ENCODE results near the gene THRAP3.
"Not testable (repeated sequence)": the region's sequence is repeated elsewhere in the genome, so short reads cannot be mapped to it uniquely, and the experiment has no call there.

Gene THRAP3, protein sequence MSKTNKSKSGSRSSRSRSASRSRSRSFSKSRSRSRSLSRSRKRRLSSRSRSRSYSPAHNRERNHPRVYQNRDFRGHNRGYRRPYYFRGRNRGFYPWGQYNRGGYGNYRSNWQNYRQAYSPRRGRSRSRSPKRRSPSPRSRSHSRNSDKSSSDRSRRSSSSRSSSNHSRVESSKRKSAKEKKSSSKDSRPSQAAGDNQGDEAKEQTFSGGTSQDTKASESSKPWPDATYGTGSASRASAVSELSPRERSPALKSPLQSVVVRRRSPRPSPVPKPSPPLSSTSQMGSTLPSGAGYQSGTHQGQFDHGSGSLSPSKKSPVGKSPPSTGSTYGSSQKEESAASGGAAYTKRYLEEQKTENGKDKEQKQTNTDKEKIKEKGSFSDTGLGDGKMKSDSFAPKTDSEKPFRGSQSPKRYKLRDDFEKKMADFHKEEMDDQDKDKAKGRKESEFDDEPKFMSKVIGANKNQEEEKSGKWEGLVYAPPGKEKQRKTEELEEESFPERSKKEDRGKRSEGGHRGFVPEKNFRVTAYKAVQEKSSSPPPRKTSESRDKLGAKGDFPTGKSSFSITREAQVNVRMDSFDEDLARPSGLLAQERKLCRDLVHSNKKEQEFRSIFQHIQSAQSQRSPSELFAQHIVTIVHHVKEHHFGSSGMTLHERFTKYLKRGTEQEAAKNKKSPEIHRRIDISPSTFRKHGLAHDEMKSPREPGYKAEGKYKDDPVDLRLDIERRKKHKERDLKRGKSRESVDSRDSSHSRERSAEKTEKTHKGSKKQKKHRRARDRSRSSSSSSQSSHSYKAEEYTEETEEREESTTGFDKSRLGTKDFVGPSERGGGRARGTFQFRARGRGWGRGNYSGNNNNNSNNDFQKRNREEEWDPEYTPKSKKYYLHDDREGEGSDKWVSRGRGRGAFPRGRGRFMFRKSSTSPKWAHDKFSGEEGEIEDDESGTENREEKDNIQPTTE

DNA sequence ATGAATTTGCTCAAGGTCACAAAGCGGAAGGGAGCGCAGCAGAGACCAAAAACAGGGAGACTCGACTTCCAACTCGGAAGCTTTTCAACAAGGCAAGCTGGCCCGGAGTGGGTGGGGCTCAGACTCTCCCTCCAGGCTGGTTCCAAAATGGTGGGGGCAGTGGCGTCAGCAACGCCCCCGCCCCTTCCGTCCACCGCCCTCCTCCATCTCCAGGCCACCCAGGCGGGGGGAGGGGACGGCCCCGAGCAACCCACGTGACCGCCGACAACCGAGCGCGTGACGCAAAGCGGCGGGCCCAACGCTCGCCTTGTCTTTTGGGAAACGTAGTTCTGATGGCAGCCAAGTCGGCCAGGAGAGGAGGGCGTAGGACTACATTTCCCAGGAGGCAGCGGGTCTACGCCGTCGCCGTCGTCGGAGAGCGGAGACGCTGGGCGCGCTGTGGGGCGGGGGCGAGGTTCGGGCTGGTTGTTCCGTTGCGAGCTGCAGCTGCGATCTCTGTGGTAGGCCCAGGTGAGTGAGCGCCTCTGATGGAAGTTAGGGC is at the start of gene THRAP3:
THRAP3 (plus strand) TSS at position 448 of the 541 bp plus-strand sequence. CDS start 58,121 bp downstream, outside the sequence.
- peak; percentile 99 for DNase-seq

DNA sequence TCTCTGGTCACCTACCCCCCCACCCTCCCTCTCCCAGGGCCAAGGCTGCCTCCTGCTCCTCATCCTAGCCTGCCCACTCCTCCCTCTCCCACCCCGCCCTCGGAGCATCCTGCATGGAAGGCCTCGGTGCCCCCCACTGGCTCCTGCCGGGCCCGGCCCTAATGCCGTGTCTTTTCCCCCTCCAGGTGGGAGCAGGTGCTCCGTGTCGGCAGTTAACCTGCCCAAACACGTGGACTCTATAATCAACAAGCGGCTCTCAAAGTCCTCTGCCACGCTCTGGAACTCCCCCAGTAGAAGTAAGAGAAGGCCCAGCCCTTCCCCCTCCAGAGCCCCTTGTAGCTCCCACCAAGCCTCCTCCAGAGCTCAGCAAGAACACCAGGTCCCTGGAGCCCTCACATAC is 49.5 kb upstream of the THRAP3 start:
- no peak for DNase-seq

DNA sequence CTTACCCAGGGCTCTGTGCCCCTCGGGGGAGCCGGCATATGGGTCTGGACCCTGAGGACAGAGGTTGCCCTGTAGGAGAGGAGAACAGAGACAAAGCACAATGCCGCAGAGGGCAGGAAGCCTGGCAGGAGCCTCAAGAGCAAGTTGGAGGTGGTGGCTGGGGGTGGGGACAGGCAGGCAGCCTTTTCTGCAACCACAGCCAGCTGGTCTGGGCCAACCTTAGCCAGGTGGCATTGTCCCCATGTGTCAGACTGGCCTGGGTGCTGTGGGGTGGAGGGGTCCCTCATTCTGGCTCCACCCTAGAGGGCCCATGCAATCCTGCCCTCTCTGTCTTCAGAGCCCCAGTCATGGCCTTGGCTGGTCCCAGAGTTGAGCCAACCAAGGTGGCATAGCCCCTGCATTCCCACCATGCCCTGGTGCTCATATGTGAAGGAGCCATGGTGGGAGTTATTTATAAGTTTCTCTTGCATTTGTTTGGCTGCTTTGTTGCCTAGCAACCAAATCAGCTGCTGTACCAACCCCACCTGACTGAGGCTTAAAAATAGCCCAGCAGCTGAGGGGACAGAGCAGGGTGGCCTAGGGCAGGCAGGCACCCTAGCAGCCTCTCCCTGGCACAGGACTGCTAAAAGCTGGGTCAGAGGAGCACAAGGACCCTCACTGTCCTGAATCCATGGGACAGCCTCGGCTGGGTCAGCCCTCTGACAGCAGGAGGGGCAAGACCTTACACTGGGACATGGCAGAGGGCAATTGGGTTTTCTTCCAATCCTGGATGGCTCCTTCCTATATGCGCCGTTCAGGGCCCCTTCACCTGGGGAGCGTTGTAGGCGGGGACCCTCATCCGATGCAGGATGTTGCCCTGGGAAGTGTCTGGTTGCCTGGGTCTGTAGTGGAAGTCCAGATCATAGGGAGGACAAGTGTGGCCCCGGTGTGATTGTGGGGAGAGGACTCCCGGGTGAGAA is 48.8 kb upstream of the THRAP3 start:
- DNase-seq, result no peak

DNA sequence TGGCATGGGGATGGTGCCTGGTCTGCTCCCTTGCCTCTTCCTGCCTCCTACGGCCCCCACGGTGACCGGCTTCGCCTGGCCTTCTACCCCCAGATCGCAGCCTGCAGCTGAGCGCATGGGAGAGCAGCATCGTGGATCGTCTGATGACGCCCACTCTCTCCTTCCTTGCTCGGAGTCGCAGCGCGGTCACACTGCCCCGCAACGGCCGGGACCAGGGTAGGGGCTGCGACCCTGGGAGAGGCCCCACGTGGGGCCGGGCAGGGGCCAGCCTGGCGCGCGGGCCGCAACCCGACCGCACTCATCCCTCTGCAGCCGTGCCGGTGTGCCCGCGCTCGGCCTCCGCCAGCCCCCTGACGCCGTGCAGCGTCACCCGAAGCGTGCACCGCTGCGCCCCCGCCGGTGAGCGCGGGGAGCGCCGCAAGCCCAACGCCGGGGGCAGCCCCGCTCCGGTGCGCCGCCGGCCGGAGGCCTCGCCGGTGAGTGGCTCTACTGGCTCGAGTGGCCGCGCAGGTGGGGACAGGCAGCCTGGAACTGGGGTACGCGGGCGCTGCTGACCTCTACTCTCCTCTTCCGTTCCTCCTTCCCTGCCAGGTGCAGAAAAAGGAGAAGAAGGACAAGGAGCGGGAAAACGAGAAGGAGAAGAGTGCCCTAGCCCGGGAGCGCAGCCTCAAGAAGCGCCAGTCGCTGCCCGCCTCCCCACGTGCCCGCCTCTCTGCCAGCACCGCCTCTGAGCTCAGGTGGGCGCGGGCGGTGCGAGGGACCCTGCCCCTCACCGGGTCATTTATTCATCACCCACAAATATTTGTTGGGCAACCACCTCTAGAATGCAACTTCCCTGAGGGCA is 47.9 kb upstream of the THRAP3 start:
- no peak for DNase-seq

DNA sequence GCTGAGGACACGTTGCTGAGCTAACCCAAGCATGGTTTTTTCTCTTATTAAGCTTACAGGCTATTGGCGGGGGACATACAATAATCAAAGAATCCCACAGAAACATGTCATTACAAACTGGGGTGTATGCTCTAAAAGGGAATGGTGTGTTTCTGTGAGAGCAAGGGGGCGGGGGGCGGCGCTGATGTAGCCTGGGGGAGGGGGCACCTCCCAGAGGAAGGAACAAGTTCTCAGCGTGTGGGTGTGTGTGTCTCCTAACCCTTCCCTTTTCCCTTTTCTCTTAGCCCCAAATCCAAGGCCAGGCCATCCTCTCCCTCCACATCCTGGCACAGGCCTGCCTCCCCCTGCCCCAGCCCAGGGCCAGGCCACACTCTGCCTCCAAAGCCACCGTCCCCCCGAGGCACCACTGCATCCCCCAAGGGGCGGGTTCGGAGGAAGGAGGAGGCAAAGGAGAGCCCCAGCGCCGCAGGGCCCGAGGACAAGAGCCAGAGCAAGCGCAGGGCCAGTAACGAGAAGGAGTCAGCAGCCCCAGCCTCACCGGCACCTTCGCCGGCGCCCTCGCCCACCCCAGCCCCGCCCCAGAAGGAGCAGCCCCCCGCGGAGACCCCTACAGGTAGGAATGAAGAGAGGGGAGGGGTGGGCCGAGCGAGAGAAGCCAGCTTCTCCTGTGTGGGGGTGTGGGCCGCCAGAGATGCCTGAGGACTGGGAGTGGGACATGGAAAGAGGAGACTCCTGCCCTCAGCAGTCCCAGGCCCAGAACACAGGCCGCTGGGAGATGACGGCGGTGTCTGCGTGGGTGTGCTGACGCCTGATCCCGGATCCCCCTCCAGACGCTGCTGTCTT is 46.4 kb upstream of the THRAP3 start:
- no peak for DNase-seq

DNA sequence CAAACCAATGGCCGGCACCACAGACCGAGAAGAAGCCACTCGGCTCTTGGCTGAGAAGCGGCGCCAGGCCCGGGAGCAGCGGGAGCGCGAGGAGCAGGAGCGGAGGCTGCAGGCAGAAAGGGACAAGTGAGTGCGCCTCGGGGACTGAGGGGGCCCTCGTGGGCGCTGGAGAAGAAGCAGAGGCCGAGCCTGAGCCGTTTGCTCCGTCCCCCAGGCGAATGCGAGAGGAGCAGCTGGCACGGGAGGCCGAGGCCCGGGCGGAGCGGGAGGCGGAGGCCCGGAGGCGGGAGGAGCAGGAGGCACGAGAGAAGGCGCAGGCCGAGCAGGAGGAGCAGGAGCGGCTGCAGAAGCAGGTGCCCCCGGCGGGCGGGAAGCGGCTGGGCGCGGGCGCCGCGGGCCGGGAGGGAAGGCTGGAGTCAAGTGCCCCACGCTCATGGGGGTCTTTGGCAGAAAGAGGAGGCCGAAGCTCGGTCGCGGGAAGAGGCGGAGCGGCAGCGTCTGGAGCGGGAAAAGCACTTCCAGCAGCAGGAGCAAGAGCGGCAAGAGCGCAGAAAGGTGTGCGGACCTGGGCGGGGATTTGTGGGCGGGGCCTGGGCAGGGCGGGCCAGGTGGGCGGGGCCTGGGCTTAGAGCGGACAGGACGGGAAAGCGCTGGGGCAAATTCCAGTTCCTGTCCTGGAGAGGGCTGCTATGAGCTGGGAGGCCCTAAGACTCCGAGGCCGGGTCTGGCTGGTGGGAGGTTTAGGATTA is 45.6 kb upstream of the THRAP3 start:
- DNase-seq, result no peak

DNA sequence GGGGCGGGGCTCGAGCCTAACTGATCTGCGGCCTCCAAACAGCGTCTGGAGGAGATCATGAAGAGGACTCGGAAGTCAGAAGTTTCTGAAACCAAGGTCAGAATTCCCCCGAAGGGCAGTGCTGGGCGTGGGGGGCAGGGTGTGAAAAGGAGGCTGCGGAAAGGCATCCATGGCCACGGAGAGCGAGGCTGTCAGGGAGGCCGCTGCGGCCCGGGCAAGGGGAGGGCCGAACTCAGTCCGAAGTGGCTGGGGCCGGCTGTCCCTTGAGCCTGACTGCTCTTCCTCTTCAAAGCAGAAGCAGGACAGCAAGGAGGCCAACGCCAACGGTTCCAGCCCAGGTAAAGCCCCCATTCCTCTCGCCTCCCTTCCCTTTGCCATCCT is 45.0 kb upstream of the THRAP3 start:
- DNase-seq, result no peak

DNA sequence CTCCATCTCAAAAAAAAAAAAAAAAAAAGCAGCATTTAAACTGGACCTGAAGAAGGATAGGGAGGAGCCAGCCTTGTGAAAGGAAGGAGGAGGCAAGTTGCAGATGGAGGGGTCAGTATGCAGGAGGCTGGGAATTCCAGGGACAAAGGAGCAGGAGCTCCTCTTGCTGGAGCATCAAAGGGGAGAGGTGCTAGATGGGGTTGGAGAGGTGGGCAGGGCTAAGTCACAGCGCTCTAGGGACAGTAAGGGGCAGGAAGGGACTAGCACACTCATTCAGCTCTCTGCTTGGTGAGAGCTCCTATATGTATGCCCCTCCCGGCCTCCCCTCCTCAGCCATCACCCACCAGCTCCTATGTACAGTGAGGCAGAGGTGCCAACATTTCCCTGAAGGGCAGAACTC is 41.5 kb upstream of the THRAP3 start:
- no peak for DNase-seq

DNA sequence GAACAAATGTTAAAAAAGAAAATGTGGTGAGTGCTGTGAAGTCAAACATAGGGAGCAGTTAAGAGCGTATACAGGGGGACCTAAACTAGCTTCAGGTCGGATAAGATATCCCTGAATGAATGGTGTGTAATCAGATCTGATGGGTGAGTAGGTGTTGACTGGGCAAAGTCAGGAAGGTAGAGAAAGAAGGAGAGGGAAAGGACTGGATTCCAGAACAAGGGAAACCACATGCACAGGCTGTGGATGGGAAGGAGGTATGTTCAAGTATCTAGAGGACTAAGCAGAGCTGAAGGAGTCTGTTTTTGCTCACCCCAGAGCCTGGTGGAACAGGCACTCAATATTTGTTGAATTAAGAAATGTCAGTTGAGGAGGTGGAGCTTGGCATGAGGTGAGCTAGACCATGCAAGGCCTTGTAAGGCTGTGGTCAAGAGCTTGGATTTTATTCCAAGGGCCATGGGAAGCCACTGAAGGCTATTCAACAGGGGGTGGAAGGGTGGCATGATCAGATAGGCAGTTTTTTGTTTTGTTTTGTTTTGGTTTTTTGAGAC is 40.9 kb upstream of the THRAP3 start:
- no peak for DNase-seq

DNA sequence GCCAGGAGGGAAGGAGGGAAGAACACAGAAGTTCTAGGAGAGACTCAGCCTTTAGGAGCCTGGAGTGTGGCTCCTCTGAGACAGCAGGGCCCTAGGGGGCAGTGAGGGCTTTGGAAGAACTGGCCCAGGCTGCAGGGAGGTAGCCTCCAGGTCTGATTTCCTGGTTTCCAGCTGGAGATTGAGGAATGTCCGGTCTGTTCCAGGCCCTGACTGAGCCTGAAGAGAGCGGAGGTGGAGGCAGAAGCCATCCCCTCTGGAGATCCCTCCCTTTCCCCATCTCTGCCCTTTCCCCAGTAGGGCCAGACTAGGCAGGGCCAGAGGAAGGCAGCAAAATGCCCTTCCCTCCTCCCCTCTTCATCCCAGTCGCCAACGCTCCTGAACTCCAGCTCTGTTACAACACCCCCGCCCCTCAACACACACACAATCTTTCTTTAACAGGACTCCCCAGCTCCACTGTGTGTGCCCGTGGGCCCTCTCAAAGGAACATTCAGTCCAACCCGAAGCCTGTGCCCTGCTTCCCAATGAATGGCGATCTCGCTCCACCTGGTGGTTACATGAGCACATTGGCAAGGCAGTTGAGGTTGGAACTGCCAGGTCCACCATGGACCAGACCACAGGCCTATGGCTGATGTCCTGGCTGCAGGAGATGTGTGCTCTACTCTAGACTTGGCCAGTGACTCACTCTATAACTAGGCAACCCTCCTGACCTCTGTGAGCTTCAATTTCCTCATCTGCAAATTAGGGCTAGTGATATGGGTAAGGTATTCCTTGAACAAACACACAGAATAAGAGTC is 36.2 kb upstream of the THRAP3 start:
- DNase-seq, result peak; percentile 71

DNA sequence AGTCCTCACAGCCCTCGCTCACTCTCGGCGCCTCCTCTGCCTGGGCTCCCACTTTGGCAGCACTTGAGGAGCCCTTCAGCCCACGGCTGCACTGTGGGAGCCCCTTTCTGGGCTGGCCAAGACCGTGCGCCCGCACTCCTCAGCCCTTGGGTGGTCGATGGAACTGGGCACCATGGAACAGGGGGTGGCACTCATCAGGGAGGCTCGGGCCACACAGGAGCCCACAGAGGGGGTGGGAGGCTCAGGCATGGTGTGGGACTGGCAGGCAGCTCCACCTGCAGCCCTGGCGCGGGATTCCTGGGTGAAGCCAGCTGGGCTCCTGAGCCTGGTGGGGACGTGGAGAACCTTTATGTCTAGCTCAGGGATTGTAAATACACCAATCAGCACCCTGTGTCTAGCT is 27.4 kb upstream of the THRAP3 start:
- not testable (repeated sequence) for DNase-seq

DNA sequence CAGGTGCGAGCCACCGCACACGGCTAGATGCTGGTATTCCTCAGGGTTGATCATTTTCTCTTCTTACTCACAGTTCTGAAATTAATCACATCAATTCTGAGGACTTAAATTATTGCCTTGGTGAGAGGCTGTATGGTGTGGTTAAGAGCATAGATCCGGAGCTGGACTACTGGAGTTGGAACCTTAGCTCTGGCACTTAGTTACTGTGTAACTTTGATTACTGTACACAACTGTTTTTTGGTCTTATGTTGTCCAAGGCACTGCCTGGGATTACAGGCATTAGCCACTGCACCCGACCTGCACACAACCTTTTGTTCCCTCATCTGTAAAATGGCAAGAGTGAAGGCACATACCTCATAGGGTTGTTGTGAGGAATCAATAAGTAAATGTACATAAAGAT is 25.6 kb upstream of the THRAP3 start:
- DNase-seq, result no peak

DNA sequence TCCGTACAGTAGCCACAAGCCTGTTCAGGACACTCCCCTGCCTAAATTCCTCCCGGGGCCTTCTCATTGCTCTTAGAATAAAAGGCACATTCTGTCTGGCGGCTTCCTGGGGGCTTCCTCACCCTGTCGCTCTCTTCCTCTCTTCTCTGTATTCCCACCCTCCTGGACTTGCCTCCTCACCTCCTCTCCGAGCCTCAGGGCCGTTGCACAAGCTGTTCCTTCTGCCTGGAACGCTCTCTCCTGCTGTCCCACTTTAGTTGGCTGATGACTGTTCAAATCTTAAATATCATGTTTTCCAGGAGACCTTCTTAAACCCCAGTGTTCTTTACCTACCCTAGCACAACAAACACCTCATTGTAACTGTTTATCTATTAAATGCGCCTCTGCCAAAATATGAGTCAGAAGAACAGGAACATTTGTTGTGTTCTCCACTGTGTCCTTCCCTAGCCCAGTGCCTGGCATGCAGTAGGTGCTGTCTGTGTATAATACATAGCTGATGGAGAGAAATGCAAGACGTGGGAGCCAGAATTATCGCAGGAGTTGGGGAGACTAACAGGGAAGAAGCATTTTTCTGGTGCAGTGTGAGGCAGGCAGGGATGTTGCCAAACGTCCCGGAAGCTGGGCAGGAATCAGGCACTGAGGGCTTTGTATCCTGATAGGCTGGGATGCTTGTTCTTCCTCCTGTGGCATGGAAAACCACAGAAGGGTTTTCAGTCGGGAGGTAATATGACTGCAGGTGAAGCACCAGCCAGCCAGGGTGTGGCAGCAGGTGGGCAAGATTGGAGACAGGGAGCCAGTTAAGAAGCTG is 24.1 kb upstream of the THRAP3 start:
- no peak for DNase-seq

DNA sequence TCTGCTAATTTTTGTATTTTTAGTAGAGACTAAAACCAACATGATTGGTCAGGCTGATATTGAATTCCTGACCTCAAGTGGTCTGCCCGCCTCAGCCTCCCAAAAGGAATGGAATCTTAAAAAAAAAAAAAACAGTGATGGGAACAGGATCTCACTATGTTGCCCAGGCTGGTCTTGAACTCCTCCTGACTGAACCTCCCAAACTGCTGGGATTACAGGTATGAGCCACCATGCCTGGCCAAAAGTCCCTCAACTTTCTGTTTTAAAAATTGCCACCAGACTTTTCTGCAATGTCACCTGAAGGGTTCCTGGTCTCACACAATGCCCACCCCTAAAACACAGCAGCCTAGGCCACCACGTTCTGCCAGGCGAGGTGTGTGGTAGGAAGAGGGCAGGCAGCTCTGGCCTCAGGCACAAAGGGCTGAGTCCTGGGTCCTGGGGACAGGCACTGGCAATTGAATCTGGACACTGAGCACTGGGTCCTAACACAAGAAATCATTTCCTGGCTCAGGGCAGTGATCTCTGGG is 21.2 kb upstream of the THRAP3 start:
- no peak for DNase-seq

DNA sequence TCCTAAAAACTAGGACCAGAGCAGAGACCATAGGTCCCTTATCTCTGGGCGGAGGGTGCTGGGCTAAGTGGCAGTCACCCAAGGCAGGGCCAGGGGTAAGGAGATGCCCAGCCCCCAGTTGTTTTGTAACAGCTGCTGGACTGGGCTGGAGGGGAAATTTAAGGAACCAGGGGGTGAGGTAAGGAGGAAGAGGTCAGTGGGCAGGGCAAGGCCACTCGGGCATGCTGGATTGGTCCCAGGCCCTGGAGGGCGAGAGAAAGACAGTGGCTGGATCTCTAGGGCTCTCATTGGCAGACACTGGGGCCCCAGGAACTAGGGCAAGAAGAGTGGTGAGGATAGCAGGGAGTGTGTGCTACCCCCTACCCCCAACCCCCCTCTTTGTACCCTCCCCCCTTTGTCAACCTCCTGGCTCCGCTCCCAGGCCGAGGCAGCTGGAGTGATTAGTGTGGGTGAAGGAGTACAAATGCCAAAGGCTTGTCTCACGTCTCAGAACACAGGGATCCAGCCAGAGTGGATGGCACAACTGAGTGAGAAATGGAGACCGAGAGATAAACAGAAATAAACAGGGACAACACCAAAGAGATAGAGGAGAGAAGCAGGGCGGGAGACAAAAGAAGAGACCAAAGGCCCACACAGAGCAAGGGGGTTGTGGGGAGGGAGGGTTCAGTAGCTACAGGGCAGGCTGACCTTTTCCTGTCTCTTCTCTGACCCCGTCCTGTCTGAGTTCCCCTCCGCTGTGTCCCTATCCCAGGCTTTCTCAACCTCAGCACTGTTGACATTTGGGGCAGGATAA is 20.5 kb upstream of the THRAP3 start:
- peak; percentile 62 for DNase-seq

DNA sequence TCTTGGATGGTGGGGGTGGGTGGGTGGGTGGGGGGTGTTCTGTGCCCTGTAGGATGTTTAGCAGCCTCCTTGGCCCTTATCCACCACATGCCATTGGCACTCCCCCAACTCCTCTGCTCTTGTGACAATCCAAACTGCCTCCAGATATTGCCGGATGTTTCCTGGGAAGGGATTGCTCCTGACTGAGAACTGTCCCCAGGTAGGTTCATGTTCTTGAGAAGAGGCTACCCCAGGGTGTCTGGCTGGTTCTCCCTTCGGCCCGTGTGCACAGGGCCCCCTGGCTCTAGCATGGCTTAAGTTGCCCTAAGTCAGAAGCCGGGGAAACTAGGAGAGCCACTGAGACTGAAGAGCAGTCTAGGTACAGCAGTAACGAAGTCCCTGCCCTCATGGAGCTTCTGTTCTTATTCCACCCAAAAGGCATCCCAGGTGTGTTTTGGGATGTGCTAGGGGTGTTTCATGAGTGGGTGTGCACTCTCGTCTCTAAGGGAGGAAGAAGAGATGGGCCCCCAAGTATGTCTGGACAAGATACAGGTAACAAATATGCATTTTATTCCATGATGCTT is 19.8 kb upstream of the THRAP3 start:
- DNase-seq, result peak; percentile 48

All from NCI-H446 treated with DMSO at 0.1 percent for 48 hours (cell line).